ENCODE results near the gene ZNF469.

DNA sequence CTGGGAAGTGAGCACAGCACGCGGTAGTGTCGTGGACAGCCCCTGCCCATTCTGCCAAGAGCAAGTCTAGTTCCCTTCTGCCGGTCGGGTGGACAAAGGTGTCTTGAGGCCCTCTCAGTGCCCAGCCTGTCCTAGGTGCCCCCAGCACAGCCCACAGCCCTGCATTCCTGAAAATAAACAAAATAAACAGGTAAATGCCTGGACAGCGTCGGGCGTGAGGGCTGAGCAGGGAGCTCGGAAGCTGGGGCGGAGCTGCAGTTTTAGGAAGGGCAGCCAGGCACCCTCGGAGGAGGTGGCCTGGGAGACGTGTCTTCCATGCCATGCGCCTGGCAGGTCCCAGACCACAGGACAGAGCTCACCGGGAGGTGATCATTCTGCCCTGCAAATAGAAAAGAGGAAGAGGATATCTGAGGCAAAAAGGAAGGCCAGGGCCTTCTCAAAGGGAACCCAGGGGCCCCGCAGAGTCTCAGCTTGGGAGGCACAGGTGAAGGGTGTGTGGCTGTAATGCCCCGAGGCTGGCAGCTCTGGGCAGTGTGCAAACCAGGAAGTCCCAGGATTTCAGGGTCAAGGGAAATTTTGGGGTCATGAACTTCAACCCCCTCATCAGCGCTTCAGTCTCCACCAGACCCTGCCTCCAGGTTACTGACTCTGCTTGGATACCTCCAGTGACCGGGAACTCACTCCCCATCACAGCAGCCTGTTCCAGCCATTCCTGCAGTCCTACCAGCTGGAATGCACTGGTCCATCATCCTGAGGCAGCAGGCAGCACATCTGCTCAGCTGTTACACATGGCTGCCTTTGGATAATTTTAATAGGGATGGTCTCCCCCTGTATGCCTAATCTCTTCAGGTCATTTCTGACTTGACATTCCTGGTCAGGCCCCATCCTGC is 1.7 kb downstream of the ZNF469 start:
- TF ChIP-seq CTCF (IDR thresholded peaks at IDR 0.05): no peak
- TF ChIP-seq EP300 (IDR thresholded peaks at IDR 0.05): no peak
- TF ChIP-seq POLR2A (IDR thresholded peaks at IDR 0.05): no peak
